Erythroblast (primary cell): ENCODE measurements around the gene EME2.

Experiments
- GATA1 ChIP-seq: IDR thresholded peaks from 2 replicates; pipeline ENCODE4 v1.6.1; 2011; ENCODE audit warnings: low read depth, mild to moderate bottlenecking, control low read depth, low read length, moderate library complexity
- POLR2A ChIP-seq: IDR thresholded peaks from 2 replicates; pipeline ENCODE4 v1.6.1; 2011; ENCODE audit warnings: mild to moderate bottlenecking, low read length

- no peak for TF ChIP-seq POLR2A
- no peak for TF ChIP-seq GATA1
Observed at GRCh38 chr16:1789643-1790045, 17.0 kb downstream of the EME2 start.
